HFFc6 (cell line): ENCODE results near the gene EVI5L. TPM values are rescaled to one million over a fixed set of nuclear protein-coding genes. Genes with fewer than 3 reads are reported as not detected.

Source experiments
- DNase-seq: peaks from one replicate; pipeline ENCODE4 v3.0.0-alpha.2; 2018
- H3K27ac Mint-ChIP-seq: 2 replicates; pipeline ENCODE4 v1.8.0; 2020; ENCODE audit warnings: mild to moderate bottlenecking, mixed read lengths
- H3K27me3 Mint-ChIP-seq: 2 replicates; pipeline ENCODE4 v1.8.0; 2021; ENCODE audit warnings: mild to moderate bottlenecking, moderate library complexity, mixed read lengths; ENCODE audit not compliant: insufficient read depth
- H3K36me3 Mint-ChIP-seq: 2 replicates; pipeline ENCODE4 v1.8.0; 2021; ENCODE audit warnings: low read depth, mixed read lengths
- H3K4me1 Mint-ChIP-seq: 2 replicates; pipeline ENCODE4 v1.8.0; 2020; ENCODE audit warnings: low read depth, mixed read lengths
- H3K4me3 Mint-ChIP-seq: 2 replicates; pipeline ENCODE4 v1.8.0; 2020; ENCODE audit warnings: mild to moderate bottlenecking, moderate library complexity, mixed read lengths
- H3K9me3 Mint-ChIP-seq: 2 replicates; pipeline ENCODE4 v1.8.0; 2020; ENCODE audit warnings: mild to moderate bottlenecking, mixed read lengths
- total RNA-seq, 6 experiments: library from RNA; stranded (reverse); fragmentation: NEBNext Ultra II Directional; extraction: Animal tissue kit (Norgen Biotek cat#: 25700); gene quantifications; 2 replicates in 1 of 6; 3 replicates in 5 of 6; pipeline ENCODE4 v1.2.3, GENCODE V29; 2021
- TF ChIP-seq, protein P1 (sequence below): fragments of 200-600 bp; sonication (generic); IDR thresholded peaks from 2 replicates; pipeline ENCODE4 v1.5.0; 2021; ENCODE audit warnings: antibody characterized with exemption, mild to moderate bottlenecking

Gene EVI5L
- total RNA-seq, 6 experiments from 2014 or later, result 26.4 to 33.0 (median 27.7) TPM

DNA sequence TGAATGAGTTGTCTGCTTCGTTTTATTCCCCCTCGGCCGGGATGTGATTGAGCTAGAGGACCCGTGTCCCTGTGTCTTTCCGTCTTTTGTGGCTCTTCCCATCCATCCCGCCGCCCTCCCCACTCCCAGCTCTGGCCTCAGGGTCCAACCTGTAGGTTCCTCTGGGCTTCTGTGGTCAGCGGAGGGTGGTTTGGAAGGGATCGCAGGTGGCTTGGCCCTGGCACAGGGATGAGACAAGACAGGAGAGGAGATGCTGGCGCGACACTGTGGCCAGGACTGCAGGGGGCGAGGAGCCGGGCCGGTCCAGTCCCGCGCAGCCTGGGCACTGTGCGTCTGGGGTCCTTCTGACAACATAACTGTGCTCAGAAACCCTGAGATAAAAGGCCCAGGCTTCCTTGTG lies 2.0 kb downstream of the EVI5L start:
- DNase-seq, result no peak
- H3K36me3 Mint-ChIP-seq, result no peaks in the 10 kb centered on the region
- no peak overlapping the region for H3K27ac Mint-ChIP-seq
- no peaks in the 10 kb centered on the region for H3K9me3 Mint-ChIP-seq
- 0 out of 2 replicates have a peak overlapping the region, but pooled peaks have one; percentile 80 for H3K4me3 Mint-ChIP-seq
- peaks cover 1% of the 10 kb centered on the region for H3K27me3 Mint-ChIP-seq
- H3K4me1 Mint-ChIP-seq, result peaks cover 39% of the 10 kb centered on the region
- TF ChIP-seq, protein P1, sequence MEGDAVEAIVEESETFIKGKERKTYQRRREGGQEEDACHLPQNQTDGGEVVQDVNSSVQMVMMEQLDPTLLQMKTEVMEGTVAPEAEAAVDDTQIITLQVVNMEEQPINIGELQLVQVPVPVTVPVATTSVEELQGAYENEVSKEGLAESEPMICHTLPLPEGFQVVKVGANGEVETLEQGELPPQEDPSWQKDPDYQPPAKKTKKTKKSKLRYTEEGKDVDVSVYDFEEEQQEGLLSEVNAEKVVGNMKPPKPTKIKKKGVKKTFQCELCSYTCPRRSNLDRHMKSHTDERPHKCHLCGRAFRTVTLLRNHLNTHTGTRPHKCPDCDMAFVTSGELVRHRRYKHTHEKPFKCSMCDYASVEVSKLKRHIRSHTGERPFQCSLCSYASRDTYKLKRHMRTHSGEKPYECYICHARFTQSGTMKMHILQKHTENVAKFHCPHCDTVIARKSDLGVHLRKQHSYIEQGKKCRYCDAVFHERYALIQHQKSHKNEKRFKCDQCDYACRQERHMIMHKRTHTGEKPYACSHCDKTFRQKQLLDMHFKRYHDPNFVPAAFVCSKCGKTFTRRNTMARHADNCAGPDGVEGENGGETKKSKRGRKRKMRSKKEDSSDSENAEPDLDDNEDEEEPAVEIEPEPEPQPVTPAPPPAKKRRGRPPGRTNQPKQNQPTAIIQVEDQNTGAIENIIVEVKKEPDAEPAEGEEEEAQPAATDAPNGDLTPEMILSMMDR, result no peak

DNA sequence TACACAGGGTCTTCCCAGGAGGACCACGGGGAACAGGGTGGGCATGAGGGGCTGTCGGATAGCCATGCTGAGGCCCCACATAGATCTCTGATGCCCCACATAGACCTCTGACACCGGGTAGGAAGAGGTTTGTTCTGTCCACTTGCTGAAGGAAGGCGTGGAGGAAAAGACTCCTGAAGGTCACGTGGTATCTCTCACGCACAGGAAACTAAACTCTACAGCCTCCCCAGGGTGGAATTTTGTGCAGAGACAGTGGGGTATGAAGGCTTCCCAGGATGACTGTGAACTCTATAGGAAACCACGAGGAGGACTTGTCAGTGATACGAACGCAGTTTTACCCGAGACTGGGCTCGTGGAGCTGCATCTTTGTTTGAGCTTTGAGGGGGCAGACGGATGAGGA lies 2.8 kb downstream of the EVI5L start:
- H3K36me3 Mint-ChIP-seq, result peaks cover under 1% of the 10 kb centered on the region; the same call in 1 of the 2 replicates
- no peak for DNase-seq
- TF ChIP-seq, protein P1, result no peak
- H3K4me3 Mint-ChIP-seq, result peak overlapping the region; percentile 42
- H3K27ac Mint-ChIP-seq, result peak overlapping the region; percentile 69
- peaks cover 45% of the 10 kb centered on the region for H3K4me1 Mint-ChIP-seq
- no peaks in the 10 kb centered on the region for H3K9me3 Mint-ChIP-seq
- no peaks in the 10 kb centered on the region; the same call in 1 of the 2 replicates for H3K27me3 Mint-ChIP-seq

GRCh38 chr19:7833225-7834099 lies 3.4 kb downstream of the EVI5L start:
- DNase-seq, result peak; percentile 11
- no peaks in the 10 kb centered on the region; the same call in 1 of the 2 replicates for H3K27me3 Mint-ChIP-seq
- TF ChIP-seq, protein P1, result no peak
- H3K4me1 Mint-ChIP-seq, result peaks cover 52% of the 10 kb centered on the region
- no peaks in the 10 kb centered on the region for H3K9me3 Mint-ChIP-seq
- H3K36me3 Mint-ChIP-seq, result peaks cover 8% of the 10 kb centered on the region
- peak overlapping the region; percentile 42; the same call in 1 of the 2 replicates for H3K4me3 Mint-ChIP-seq
- peak overlapping the region; percentile 69 for H3K27ac Mint-ChIP-seq

DNA sequence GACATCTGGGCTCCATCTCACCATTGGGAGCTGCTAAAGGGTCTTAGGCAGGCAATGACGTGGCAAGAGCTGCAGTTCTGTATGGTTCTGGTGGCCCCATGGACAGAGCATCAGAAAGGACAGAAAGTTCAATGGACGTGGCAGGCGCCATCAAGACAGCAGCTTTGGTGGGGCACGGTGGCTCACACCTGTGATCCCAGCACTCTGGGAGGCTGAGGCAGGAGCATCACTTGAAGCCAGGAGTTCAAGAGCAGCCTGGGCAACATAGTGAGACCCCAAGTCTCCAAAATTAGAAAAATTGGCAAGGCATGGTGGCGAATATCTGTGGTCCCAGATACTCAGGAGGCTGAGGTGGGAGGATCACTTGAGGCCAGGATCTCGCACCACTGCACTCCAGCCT lies 9.5 kb downstream of the EVI5L start:
- no peak overlapping the region for H3K4me3 Mint-ChIP-seq
- no peak for DNase-seq
- H3K27me3 Mint-ChIP-seq, result no peaks in the 10 kb centered on the region; the same call in 1 of the 2 replicates

DNA sequence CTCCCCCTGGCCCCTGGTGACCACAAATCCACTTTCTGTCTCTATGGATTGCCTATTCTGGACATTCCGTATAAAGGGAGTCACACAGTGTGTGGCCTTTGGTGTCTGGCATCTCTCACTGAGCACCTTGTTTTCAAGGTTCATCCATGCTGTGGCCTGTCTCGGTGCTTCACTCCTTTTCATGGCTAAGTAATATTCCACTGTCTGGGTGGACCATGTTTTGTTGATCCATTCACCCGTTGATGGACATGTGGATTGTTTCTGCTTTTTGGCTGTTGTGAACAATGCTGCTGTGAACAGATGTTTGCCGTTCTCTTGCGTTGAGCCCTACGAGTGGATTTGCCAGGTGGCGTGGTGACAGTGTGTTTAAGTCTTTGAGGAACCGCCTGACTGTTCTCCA lies 10.6 kb downstream of the EVI5L start:
- Mint-ChIP-seq H3K27me3 (no peaks in the 10 kb centered on the region; the same call in 1 of the 2 replicates), H3K27ac (no peak overlapping the region), H3K9me3 (peaks cover 7% of the 10 kb centered on the region; the same call in 1 of the 2 replicates), H3K4me1 (peaks cover 16% of the 10 kb centered on the region), H3K4me3 (no peak overlapping the region), H3K36me3 (peaks cover 11% of the 10 kb centered on the region)
- no peak for DNase-seq
- TF ChIP-seq, protein P1, result no peak

More for the DNA sequence above, 9.5 kb downstream of the EVI5L start:
- Mint-ChIP-seq H3K27ac (no peak overlapping the region), H3K9me3 (peaks cover 7% of the 10 kb centered on the region; the same call in 1 of the 2 replicates), H3K36me3 (peaks cover 11% of the 10 kb centered on the region), H3K4me1 (peaks cover 16% of the 10 kb centered on the region)
- TF ChIP-seq, protein P1, result no peak
